HCT116 (cell line): Measurements from ENCODE around the gene WNK1. TPM values are rescaled to one million over a fixed set of nuclear protein-coding genes. Genes with fewer than 3 reads are reported as not detected.

Experiments used
- ATAC-seq: fragments of 200-7000 bp; cut with Tn5 transposase; 2 replicates; pipeline ENCODE4 v1.9.1; 2020; ENCODE audit warnings: mild to moderate bottlenecking, moderate library complexity
- BruUV-seq: library from RNA; stranded (reverse); fragments of 400-500 nt; replicated peaks from 2 replicates; lab custom pipeline; 2021; lab: Mats Ljungman, UMichigan
- CTCF ChIA-PET: fragments of 300-600 bp; sonication (Branson Sonifier 250); formaldehyde crosslinking; loops from one replicate; lab custom pipeline; 2021; ENCODE audit warnings: antibody characterized with exemption; lab: Charles Lee
- POLR2A ChIA-PET: fragments of 300-600, 350-600 bp; sonication (Branson Sonifier 250); formaldehyde crosslinking; loops from one replicate; lab custom pipeline; 2021; ENCODE audit warnings: antibody characterized with exemption; lab: Charles Lee
- RAD21 ChIA-PET, 2 experiments: fragments of 300-600 bp; sonication (Branson Sonifier 250); formaldehyde crosslinking; loops; one replicate each; lab custom pipeline; 2023; ENCODE audit warnings: low total read pairs in 2 of 2; ENCODE audit not compliant: uncharacterized antibody in 2 of 2, unreplicated experiment in 2 of 2, low non-redundant PET in 1 of 2; lab: Charles Lee
- DNase-seq: peaks from one replicate; pipeline ENCODE4 v3.0.0-alpha.2; 2010; ENCODE audit warnings: low read depth, low spot score
- H2AFZ ChIP-seq: fragments of 200-600 bp; shearing (Covaris generic), sonication (generic); 2 replicates; pipeline ENCODE4 v1.6.1; 2017; ENCODE audit warnings: low read depth, mixed run types, mixed read lengths, antibody characterized with exemption, low read length; ENCODE audit not compliant: poor library complexity, severe bottlenecking
- H3K27ac ChIP-seq: 2 replicates; pipeline ENCODE4 v1.5.1; 2012; ENCODE audit warnings: low read depth, low read length
- H3K27me3 ChIP-seq: fragments of 200-600 bp; sonication (generic); 2 replicates; pipeline ENCODE4 v1.6.1; 2016; ENCODE audit warnings: mixed run types, low read length, mixed read lengths; ENCODE audit not compliant: insufficient read depth
- H3K36me3 ChIP-seq, 2 experiments: fragments of 200-500 bp in 1 of 2; fragments of 200-600 bp in 1 of 2; sonication (Bioruptor generic) in 1 of 2; sonication (generic) in 1 of 2; 2 replicates each; pipeline versions ENCODE4 v1.5.1 to v1.6.1; 2014 to 2016; ENCODE audit warnings: low read length in 2 of 2, inconsistent platforms in 1 of 2, mixed read lengths in 1 of 2, mixed run types in 1 of 2; ENCODE audit not compliant: insufficient read depth in 2 of 2, control insufficient read depth in 1 of 2
- H3K4me1 ChIP-seq, 2 experiments: fragments of 200-600 bp in 1 of 2; sonication (generic) in 1 of 2; 2 replicates each; pipeline versions ENCODE4 v1.5.1 to v1.6.1; 2012 to 2017; ENCODE audit warnings: low read length in 2 of 2, inconsistent platforms in 1 of 2, mild to moderate bottlenecking in 1 of 2, mixed read lengths in 1 of 2, mixed run types in 1 of 2, moderate library complexity in 1 of 2; ENCODE audit not compliant: insufficient read depth in 2 of 2, control insufficient read depth in 1 of 2
- H3K4me2 ChIP-seq: fragments of 200-600 bp; sonication (generic); 2 replicates; pipeline ENCODE4 v1.6.1; 2017; ENCODE audit warnings: mixed run types, low read length, mixed read lengths
- H3K4me3 ChIP-seq, 2 experiments: fragments of 200-600 bp in 1 of 2; sonication (generic) in 1 of 2; replicated peaks in 1 of 2; 2 replicates each; pipeline ENCODE4 v1.5.1; 2011 to 2016; ENCODE audit warnings: low read length in 2 of 2, control low read depth in 1 of 2, low read depth in 1 of 2, mild to moderate bottlenecking in 1 of 2, mixed read lengths in 1 of 2, mixed run types in 1 of 2
- H3K79me2 ChIP-seq: fragments of 200-600 bp; sonication (generic); 2 replicates; pipeline ENCODE4 v1.6.1; 2017; ENCODE audit warnings: mild to moderate bottlenecking, mixed run types, low read length, moderate library complexity, mixed read lengths; ENCODE audit not compliant: insufficient read depth
- H3K9ac ChIP-seq: fragments of 200-600 bp; sonication (generic); 2 replicates; pipeline ENCODE4 v1.6.1; 2016; ENCODE audit warnings: low read length, mixed read lengths
- H3K9me2 ChIP-seq: fragments of 200-600 bp; sonication (generic), shearing (Covaris generic); 2 replicates; pipeline ENCODE4 v1.6.1; 2017; ENCODE audit warnings: mixed run types, mild to moderate bottlenecking, moderate library complexity; ENCODE audit not compliant: insufficient read depth
- H3K9me3 ChIP-seq, 2 experiments: fragments of 200-500 bp in 1 of 2; fragments of 200-600 bp in 1 of 2; sonication (Bioruptor generic) in 1 of 2; sonication (generic) in 1 of 2; 2 replicates each; pipeline ENCODE4 v1.6.1; 2014 to 2017; ENCODE audit warnings: low read length in 2 of 2, mixed read lengths in 2 of 2, inconsistent platforms in 1 of 2, low read depth in 1 of 2, mild to moderate bottlenecking in 1 of 2, mixed run types in 1 of 2, moderate library complexity in 1 of 2; ENCODE audit not compliant: control insufficient read depth in 1 of 2, insufficient read depth in 1 of 2
- H4K20me1 ChIP-seq: fragments of 200-600 bp; sonication (generic), shearing (Covaris generic); 2 replicates; pipeline ENCODE4 v1.6.1; 2017; ENCODE audit warnings: mixed run types, mild to moderate bottlenecking, moderate library complexity; ENCODE audit not compliant: insufficient read depth
- EZH2 ChIP-seq: fragments of 200-600 bp; sonication (generic); IDR thresholded peaks from 2 replicates; pipeline ENCODE4 v1.6.1; 2017; ENCODE audit warnings: antibody characterized with exemption, mixed run types
- EZH2phosphoT487 ChIP-seq: fragments of 200-600 bp; IDR thresholded peaks from 2 replicates; pipeline ENCODE4 v1.6.1; 2018; ENCODE audit warnings: antibody characterized with exemption, borderline replicate concordance
- POLR2A ChIP-seq: IDR thresholded peaks from 2 replicates; pipeline ENCODE4 v1.7.0; 2011; ENCODE audit warnings: borderline replicate concordance; ENCODE audit not compliant: insufficient read depth, insufficient read length; ENCODE audit errors: extremely low read depth
- RAD21 ChIP-seq: IDR thresholded peaks from 2 replicates; pipeline ENCODE4 v1.6.1; 2012; ENCODE audit warnings: low read depth, mild to moderate bottlenecking
- REST ChIP-seq: IDR thresholded peaks from 2 replicates; pipeline ENCODE4 v1.6.1; 2012; ENCODE audit warnings: low read depth
- SIN3A ChIP-seq: IDR thresholded peaks from 2 replicates; pipeline ENCODE4 v1.6.1; 2012; ENCODE audit warnings: low read depth
- SRF ChIP-seq: IDR thresholded peaks from 2 replicates; pipeline ENCODE4 v1.6.1; 2012; ENCODE audit warnings: low read depth
- TCF7L2 ChIP-seq: IDR thresholded peaks from 2 replicates; pipeline ENCODE4 v1.7.0; 2011; ENCODE audit warnings: borderline replicate concordance, inconsistent platforms; ENCODE audit not compliant: insufficient read depth, insufficient read length; ENCODE audit errors: extremely low read depth
- intact Hi-C: fragments of 100-400 bp; cut with micrococcal nuclease; formaldehyde crosslinking; loops from 2 replicates; pipeline ENCODE4 v1.10.0; 2022
- total RNA-seq: library from RNA; stranded (reverse); gene quantifications from one replicate; pipeline ENCODE4 v1.2.1, GENCODE V29; 2021; ENCODE audit not compliant: unreplicated experiment
- TF ChIP-seq, protein P1 (sequence below): IDR thresholded peaks from 2 replicates; pipeline ENCODE4 v1.6.1; 2011; ENCODE audit warnings: mild to moderate bottlenecking, low read length, moderate library complexity; ENCODE audit not compliant: insufficient replicate concordance; ENCODE audit errors: extremely low read depth
- TF ChIP-seq, protein P2 (sequence below), 3 experiments: fragments of 200-600 bp in 1 of 3; sonication (generic) in 1 of 3; IDR thresholded peaks in 2 of 3; conservative IDR thresholded peaks in 1 of 3; 2 replicates each; pipeline ENCODE4 v1.5.1; 2012 to 2017; ENCODE audit warnings: low read depth in 2 of 3, low read length in 2 of 3, antibody characterized with exemption in 1 of 3, borderline replicate concordance in 1 of 3, control low read depth in 1 of 3, mild to moderate bottlenecking in 1 of 3, mixed read lengths in 1 of 3, mixed run types in 1 of 3, moderate library complexity in 1 of 3; ENCODE audit not compliant: insufficient read depth in 1 of 3

WNK1 gene
- total RNA-seq, 1 experiment from 2014 or later: 81.0 TPM

DNA sequence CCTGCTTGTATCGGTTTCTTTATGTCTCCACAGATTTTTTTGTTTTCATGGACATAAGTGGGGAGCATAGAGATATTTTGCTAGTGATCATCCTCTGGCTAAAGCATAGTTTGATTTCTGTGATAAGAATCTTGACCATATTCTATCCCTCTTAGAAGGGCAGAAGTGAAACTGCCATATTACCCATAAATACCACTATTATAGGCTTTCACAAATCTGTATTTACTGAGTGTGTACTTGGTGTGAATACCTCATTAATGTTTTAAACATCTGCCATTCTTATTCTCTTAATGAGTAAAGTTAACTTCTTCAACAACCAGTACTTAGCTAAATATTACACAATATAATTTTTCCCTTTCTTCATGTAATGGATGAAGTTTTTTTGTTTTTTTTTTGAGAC lies 16.1 kb downstream of the WNK1 start:
- H3K4me2 ChIP-seq: no peak overlapping the region
- RAD21 ChIA-PET: no interaction called here
- TF ChIP-seq TCF7L2 (no peak), EZH2 (no peak), POLR2A (no peak), REST (no peak), SIN3A (no peak), SRF (no peak), RAD21 (no peak), EZH2phosphoT487 (no peak)
- TF ChIP-seq, protein P1, sequence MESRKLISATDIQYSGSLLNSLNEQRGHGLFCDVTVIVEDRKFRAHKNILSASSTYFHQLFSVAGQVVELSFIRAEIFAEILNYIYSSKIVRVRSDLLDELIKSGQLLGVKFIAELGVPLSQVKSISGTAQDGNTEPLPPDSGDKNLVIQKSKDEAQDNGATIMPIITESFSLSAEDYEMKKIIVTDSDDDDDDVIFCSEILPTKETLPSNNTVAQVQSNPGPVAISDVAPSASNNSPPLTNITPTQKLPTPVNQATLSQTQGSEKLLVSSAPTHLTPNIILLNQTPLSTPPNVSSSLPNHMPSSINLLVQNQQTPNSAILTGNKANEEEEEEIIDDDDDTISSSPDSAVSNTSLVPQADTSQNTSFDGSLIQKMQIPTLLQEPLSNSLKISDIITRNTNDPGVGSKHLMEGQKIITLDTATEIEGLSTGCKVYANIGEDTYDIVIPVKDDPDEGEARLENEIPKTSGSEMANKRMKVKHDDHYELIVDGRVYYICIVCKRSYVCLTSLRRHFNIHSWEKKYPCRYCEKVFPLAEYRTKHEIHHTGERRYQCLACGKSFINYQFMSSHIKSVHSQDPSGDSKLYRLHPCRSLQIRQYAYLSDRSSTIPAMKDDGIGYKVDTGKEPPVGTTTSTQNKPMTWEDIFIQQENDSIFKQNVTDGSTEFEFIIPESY: no peak
- TF ChIP-seq, protein P2, sequence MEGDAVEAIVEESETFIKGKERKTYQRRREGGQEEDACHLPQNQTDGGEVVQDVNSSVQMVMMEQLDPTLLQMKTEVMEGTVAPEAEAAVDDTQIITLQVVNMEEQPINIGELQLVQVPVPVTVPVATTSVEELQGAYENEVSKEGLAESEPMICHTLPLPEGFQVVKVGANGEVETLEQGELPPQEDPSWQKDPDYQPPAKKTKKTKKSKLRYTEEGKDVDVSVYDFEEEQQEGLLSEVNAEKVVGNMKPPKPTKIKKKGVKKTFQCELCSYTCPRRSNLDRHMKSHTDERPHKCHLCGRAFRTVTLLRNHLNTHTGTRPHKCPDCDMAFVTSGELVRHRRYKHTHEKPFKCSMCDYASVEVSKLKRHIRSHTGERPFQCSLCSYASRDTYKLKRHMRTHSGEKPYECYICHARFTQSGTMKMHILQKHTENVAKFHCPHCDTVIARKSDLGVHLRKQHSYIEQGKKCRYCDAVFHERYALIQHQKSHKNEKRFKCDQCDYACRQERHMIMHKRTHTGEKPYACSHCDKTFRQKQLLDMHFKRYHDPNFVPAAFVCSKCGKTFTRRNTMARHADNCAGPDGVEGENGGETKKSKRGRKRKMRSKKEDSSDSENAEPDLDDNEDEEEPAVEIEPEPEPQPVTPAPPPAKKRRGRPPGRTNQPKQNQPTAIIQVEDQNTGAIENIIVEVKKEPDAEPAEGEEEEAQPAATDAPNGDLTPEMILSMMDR (IDR thresholded peaks at IDR 0.05 in 2 of 3, conservative IDR thresholded peaks at IDR 0.05 in 1 of 3; ENCODE audit: borderline replicate concordance in 1 of 3, insufficient read depth in 1 of 3, low read depth in 2 of 3, low read length in 2 of 3): no peak
- TF ChIP-seq, all 23 proteins: peak for 0
- ATAC-seq: no peak
- peaks cover 5% of the 10 kb centered on the region; the same call in 1 of the 2 replicates for H4K20me1 ChIP-seq
- H3K36me3 ChIP-seq: no peaks in the 10 kb centered on the region
- H3K79me2 ChIP-seq: peaks cover 98% of the 10 kb centered on the region
- no peaks in the 10 kb centered on the region for H3K9me2 ChIP-seq
- H3K4me3 ChIP-seq: no peak overlapping the region
- no peaks in the 10 kb centered on the region for H3K27me3 ChIP-seq
- no peak overlapping the region for H3K9ac ChIP-seq
- intact Hi-C loops: no loop called here
- H2AFZ ChIP-seq: no peak overlapping the region
- DNase-seq: no peak
- ChIA-PET CTCF (no interaction called here), POLR2A (no interaction called here)
- no peaks in the 10 kb centered on the region for H3K9me3 ChIP-seq
- H3K27ac ChIP-seq: no peak overlapping the region
- BruUV-seq: no TSS peak
- H3K4me1 ChIP-seq: no peaks in the 10 kb centered on the region
